HepG2 (cell line): Measurements from ENCODE around the gene ZC3H7B. TPM values are rescaled to one million over a fixed set of nuclear protein-coding genes. Genes with fewer than 3 reads are reported as not detected.

Experiments
- ATF7-NPFF ChIP-seq: sonication (generic); formaldehyde crosslinking; IDR thresholded peaks from 2 replicates; pipeline ENCODE4 v1.8.1; 2023; ENCODE audit warnings: mild to moderate bottlenecking, low read depth, missing genetic modification reagents, moderate library complexity
- ELF3 ChIP-seq: IDR thresholded peaks from 2 replicates; pipeline ENCODE4 v1.6.1; 2016; ENCODE audit warnings: missing genetic modification reagents, missing compliant biosample characterization
- FOXK1 ChIP-seq: sonication (generic); formaldehyde crosslinking; IDR thresholded peaks from 2 replicates; pipeline ENCODE4 v1.4.0; 2020; ENCODE audit warnings: low read depth, missing genetic modification reagents, borderline replicate concordance
- KDM2A ChIP-seq: sonication (generic); formaldehyde crosslinking; IDR thresholded peaks from 2 replicates; pipeline ENCODE4 v1.4.0; 2020; ENCODE audit warnings: low read depth, missing genetic modification reagents, borderline replicate concordance
- KDM3A ChIP-seq: IDR thresholded peaks from 2 replicates; pipeline ENCODE4 v1.6.1; 2018; ENCODE audit warnings: low read depth, missing compliant biosample characterization
- KDM5B ChIP-seq: sonication (generic); formaldehyde crosslinking; IDR thresholded peaks from 2 replicates; pipeline ENCODE4 v1.4.0; 2020; ENCODE audit warnings: missing genetic modification reagents, mild to moderate bottlenecking, borderline replicate concordance
- ONECUT2 ChIP-seq: sonication (generic); formaldehyde crosslinking; IDR thresholded peaks from 2 replicates; pipeline ENCODE4 v1.4.0; 2020; ENCODE audit warnings: missing genetic modification reagents
- PRMT3 ChIP-seq: sonication (generic); formaldehyde crosslinking; IDR thresholded peaks from 2 replicates; pipeline ENCODE4 v1.8.1; 2022; ENCODE audit warnings: low read depth, mild to moderate bottlenecking, moderate library complexity, missing genetic modification reagents, borderline replicate concordance
- REPIN1 ChIP-seq: sonication (generic); formaldehyde crosslinking; IDR thresholded peaks from 2 replicates; pipeline ENCODE4 v1.8.0; 2022; ENCODE audit warnings: missing genetic modification reagents, low read depth, mild to moderate bottlenecking, borderline replicate concordance
- SNAPC2 ChIP-seq: sonication (generic); formaldehyde crosslinking; IDR thresholded peaks from 2 replicates; pipeline ENCODE4 v1.8.1; 2022; ENCODE audit warnings: mild to moderate bottlenecking, missing genetic modification reagents
- SOX6 ChIP-seq, 2 experiments: fragments of 450-650 bp in 1 of 2; sonication (generic) in 1 of 2; formaldehyde crosslinking in 1 of 2; IDR thresholded peaks; 2 replicates each; pipeline versions ENCODE4 v1.4.0 to v1.6.1; 2017 to 2020; ENCODE audit warnings: antibody characterized with exemption in 1 of 2, mild to moderate bottlenecking in 1 of 2, missing genetic modification reagents in 1 of 2
- TBL1XR1 ChIP-seq: fragments of 150-350 bp; IDR thresholded peaks from 2 replicates; pipeline ENCODE4 v1.6.1; 2014; ENCODE audit warnings: borderline replicate concordance, low read length; ENCODE audit not compliant: partially characterized antibody
- U2AF2 ChIP-seq: fragments of 200-400 bp; formaldehyde crosslinking; IDR thresholded peaks from 2 replicates; pipeline ENCODE4 v1.6.1; 2017; ENCODE audit warnings: low read depth, mild to moderate bottlenecking, low read length
- ZMYM4 ChIP-seq: sonication (generic); formaldehyde crosslinking; IDR thresholded peaks from 2 replicates; pipeline ENCODE4 v1.8.1; 2023; ENCODE audit warnings: mild to moderate bottlenecking, missing genetic modification reagents
- ZNF138 ChIP-seq: sonication (generic); formaldehyde crosslinking; IDR thresholded peaks from 2 replicates; pipeline ENCODE4 v1.5.0; 2020; ENCODE audit warnings: mild to moderate bottlenecking, low read depth, missing genetic modification reagents
- ZNF230 ChIP-seq: sonication (generic); formaldehyde crosslinking; IDR thresholded peaks from 2 replicates; pipeline ENCODE4 v1.4.0; 2020; ENCODE audit warnings: mild to moderate bottlenecking, missing genetic modification reagents
- ZNF263 ChIP-seq: sonication (generic); formaldehyde crosslinking; IDR thresholded peaks from 2 replicates; pipeline ENCODE4 v1.4.0; 2020; ENCODE audit warnings: missing genetic modification reagents
- ZNF382 ChIP-seq: sonication (generic); formaldehyde crosslinking; IDR thresholded peaks from 2 replicates; pipeline ENCODE4 v1.5.0; 2020; ENCODE audit warnings: missing genetic modification reagents, mild to moderate bottlenecking, borderline replicate concordance
- ZNF616 ChIP-seq: sonication (generic); formaldehyde crosslinking; IDR thresholded peaks from 2 replicates; pipeline ENCODE4 v1.5.0; 2020; ENCODE audit warnings: low read depth, mild to moderate bottlenecking, missing genetic modification reagents
- ZNF703 ChIP-seq: sonication (generic); formaldehyde crosslinking; IDR thresholded peaks from 2 replicates; pipeline ENCODE4 v1.5.1; 2020; ENCODE audit warnings: missing genetic modification reagents, mild to moderate bottlenecking, moderate library complexity, borderline replicate concordance
- ZNF83 ChIP-seq: sonication (generic); formaldehyde crosslinking; IDR thresholded peaks from 2 replicates; pipeline ENCODE4 v1.4.0; 2020; ENCODE audit warnings: missing genetic modification reagents, mild to moderate bottlenecking, borderline replicate concordance
- polyA plus RNA-seq, 8 experiments: library from polyadenylated mRNA; depleted of rRNA in 3 of 8; stranded (reverse) in 7 of 8; unstranded in 1 of 8; fragments of >200 nt; fragmentation: Illumina TruSeq in 4 of 8; extraction: Trizol in 4 of 8; gene quantifications; 2 replicates each; pipeline versions ENCODE4 v1.2.1 to v1.2.3, GENCODE V29; 2011 to 2016; ENCODE audit warnings: low read depth in 4 of 8, missing spikeins in 1 of 8, mixed read lengths in 1 of 8; ENCODE audit not compliant: insufficient read depth in 1 of 8
- total RNA-seq, 5 experiments: library from RNA; depleted of rRNA; stranded (reverse); fragments of >200 nt; fragmentation: Illumina TruSeq; extraction: Trizol; gene quantifications; 2 replicates each; pipeline ENCODE4 v1.2.3, GENCODE V29; 2016; ENCODE audit warnings: low read depth in 1 of 5
- TF ChIP-seq, protein P1 (sequence below): IDR thresholded peaks from 2 replicates; pipeline ENCODE4 v1.6.1; 2016; ENCODE audit warnings: mild to moderate bottlenecking
- TF ChIP-seq, protein P2 (sequence below): sonication (generic); formaldehyde crosslinking; IDR thresholded peaks from 2 replicates; pipeline ENCODE4 v1.4.0; 2020; ENCODE audit warnings: missing genetic modification reagents
- TF ChIP-seq, protein P3 (sequence below), 2 experiments: sonication (generic) in 1 of 2; formaldehyde crosslinking in 1 of 2; IDR thresholded peaks; 2 replicates each; pipeline versions ENCODE4 v1.4.0 to v1.6.1; 2018 to 2020; ENCODE audit warnings: missing genetic modification reagents in 2 of 2, borderline replicate concordance in 1 of 2, low read depth in 1 of 2, mild to moderate bottlenecking in 1 of 2, missing biosample characterization in 1 of 2

Gene ZC3H7B
- total and polyA plus RNA-seq, 2 of the 13 experiments (the other 11 are each of a cell fraction or from before 2014, with no cell fraction given): 26.4 to 37.2 TPM

DNA sequence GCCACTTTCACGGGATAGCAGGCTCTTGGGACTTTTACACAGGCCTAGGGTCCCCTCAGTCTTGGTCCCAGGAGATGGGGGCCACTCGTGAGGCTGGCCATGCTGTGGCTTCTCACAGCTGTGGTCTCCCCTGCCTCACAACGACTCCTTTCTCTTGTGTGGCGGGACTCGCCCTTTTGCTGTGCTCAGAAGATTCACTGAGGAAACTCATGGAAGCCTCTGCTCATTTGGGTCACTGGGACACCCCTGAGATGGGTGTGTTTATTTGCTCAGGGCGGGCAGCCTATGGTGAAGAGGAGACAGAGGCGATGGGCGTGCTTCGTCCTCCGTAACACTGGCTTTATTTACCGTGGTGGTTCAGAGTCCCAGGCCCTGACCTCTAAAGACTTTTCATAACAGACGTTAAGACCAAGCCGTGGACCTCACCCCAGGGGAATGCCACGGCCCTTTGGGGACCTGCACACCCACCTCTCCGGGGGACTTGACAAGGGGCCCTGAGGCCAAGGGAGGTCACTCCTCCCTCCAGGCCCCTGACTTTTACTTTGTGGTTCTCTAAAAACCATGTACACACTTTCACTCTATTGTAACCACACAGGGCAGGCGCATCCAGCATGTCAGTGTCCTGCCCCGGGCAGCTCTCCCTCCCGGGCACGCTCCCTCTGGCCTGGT, 96.0 kb downstream of the ZC3H7B start (continued):
- TF ChIP-seq ONECUT2 (no peak), ZNF83 (CRISPR knock-in tag) (no peak), REPIN1 (CRISPR knock-in tag) (peak; percentile 40; the same call in 1 of the 2 replicates), ZNF138 (CRISPR knock-in tag) (no peak), U2AF2 (no peak), ATF7-NPFF (0 out of 2 replicates have a peak, but pooled peaks have one; percentile 55), ZNF382 (CRISPR knock-in tag) (no peak), ZNF616 (CRISPR knock-in tag) (no peak), ZMYM4 (peak; percentile 37; the same call in 1 of the 2 replicates), KDM2A (CRISPR knock-in tag) (peak; percentile 39; the same call in 1 of the 2 replicates), ZNF230 (CRISPR knock-in tag) (0 out of 2 replicates have a peak, but pooled peaks have one; percentile 68), ZNF703 (CRISPR knock-in tag) (no peak), SOX6 (IDR thresholded peaks at IDR 0.05) (no peak), SOX6 (CRISPR knock-in tag; IDR thresholded peaks at IDR 0.05) (peak; percentile 83), KDM3A (CRISPR knock-in tag) (no peak), FOXK1 (peak; percentile 81; the same call in 1 of the 2 replicates), TBL1XR1 (peak; percentile 56), ZNF263 (CRISPR knock-in tag) (no peak), PRMT3 (CRISPR knock-in tag) (0 out of 2 replicates have a peak, but pooled peaks have one; percentile 39), SNAPC2 (CRISPR knock-in tag) (no peak), KDM5B (CRISPR knock-in tag) (0 out of 2 replicates have a peak, but pooled peaks have one; percentile 26), ELF3 (CRISPR knock-in tag) (peak; percentile 65)
- TF ChIP-seq, protein P1, sequence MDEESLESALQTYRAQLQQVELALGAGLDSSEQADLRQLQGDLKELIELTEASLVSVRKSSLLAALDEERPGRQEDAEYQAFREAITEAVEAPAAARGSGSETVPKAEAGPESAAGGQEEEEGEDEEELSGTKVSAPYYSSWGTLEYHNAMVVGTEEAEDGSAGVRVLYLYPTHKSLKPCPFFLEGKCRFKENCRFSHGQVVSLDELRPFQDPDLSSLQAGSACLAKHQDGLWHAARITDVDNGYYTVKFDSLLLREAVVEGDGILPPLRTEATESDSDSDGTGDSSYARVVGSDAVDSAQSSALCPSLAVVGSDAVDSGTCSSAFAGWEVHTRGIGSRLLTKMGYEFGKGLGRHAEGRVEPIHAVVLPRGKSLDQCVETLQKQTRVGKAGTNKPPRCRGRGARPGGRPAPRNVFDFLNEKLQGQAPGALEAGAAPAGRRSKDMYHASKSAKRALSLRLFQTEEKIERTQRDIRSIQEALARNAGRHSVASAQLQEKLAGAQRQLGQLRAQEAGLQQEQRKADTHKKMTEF (CRISPR knock-in tag): peak; percentile 88
- TF ChIP-seq, protein P2, sequence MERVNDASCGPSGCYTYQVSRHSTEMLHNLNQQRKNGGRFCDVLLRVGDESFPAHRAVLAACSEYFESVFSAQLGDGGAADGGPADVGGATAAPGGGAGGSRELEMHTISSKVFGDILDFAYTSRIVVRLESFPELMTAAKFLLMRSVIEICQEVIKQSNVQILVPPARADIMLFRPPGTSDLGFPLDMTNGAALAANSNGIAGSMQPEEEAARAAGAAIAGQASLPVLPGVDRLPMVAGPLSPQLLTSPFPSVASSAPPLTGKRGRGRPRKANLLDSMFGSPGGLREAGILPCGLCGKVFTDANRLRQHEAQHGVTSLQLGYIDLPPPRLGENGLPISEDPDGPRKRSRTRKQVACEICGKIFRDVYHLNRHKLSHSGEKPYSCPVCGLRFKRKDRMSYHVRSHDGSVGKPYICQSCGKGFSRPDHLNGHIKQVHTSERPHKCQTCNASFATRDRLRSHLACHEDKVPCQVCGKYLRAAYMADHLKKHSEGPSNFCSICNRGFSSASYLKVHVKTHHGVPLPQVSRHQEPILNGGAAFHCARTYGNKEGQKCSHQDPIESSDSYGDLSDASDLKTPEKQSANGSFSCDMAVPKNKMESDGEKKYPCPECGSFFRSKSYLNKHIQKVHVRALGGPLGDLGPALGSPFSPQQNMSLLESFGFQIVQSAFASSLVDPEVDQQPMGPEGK (CRISPR knock-in tag): peak; percentile 78
- TF ChIP-seq, protein P3, sequence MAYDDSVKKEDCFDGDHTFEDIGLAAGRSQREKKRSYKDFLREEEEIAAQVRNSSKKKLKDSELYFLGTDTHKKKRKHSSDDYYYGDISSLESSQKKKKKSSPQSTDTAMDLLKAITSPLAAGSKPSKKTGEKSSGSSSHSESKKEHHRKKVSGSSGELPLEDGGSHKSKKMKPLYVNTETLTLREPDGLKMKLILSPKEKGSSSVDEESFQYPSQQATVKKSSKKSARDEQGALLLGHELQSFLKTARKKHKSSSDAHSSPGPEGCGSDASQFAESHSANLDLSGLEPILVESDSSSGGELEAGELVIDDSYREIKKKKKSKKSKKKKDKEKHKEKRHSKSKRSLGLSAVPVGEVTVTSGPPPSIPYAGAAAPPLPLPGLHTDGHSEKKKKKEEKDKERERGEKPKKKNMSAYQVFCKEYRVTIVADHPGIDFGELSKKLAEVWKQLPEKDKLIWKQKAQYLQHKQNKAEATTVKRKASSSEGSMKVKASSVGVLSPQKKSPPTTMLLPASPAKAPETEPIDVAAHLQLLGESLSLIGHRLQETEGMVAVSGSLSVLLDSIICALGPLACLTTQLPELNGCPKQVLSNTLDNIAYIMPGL (CRISPR knock-in tag; IDR thresholded peaks at IDR 0.05; ENCODE audit: borderline replicate concordance in 1 of 2, low read depth in 1 of 2): peak in 1 of 2 experiments; percentile 50; a peak in 1 of 4 replicates
